RWPE1 (cell line): ENCODE data around the gene UNC5B.

Experiments used
- CTCF ChIA-PET: fragments of 350-600 bp; sonication (Branson Sonifier 250); formaldehyde crosslinking; extraction: SDS; loops from one replicate; lab custom pipeline; 2021; lab: Yijun Ruan, JAX
- POLR2A ChIA-PET: fragments of 400-600 bp; formaldehyde crosslinking; extraction: SDS; loops from one replicate; lab custom pipeline; 2020; ENCODE audit warnings: antibody characterized with exemption; ENCODE audit not compliant: low non-redundant PET; lab: Yijun Ruan, JAX
- DNase-seq: peaks from one replicate; pipeline ENCODE4 v3.0.0; 2012; ENCODE audit warnings: low spot score
- H3K27ac ChIP-seq: fragments of 450-650 bp; 2 replicates; pipeline ENCODE4 v1.5.1; 2017
- CTCF ChIP-seq: fragments of 450-650 bp; conservative IDR thresholded peaks from 2 replicates; pipeline ENCODE4 v1.5.1; 2017; ENCODE audit warnings: low read depth, mild to moderate bottlenecking

Gene UNC5B

GRCh38 chr10:71309919-71310318 is 97.5 kb downstream of the UNC5B start:
- CTCF ChIA-PET, result interaction anchor here (0.6 kb wide), 1 partner anchor 39 kb away, joined by 3 read pairs; no protein-coding TSS in a partner anchor
- H3K27ac ChIP-seq, result no peak overlapping the region

GRCh38 chr10:71312220-71312619 is 99.8 kb downstream of the UNC5B start:
- DNase-seq, result no peak
- CTCF ChIA-PET, result interaction anchor here (1.0 kb wide), 1 partner anchor 297 kb away, joined by 3 read pairs; no protein-coding TSS in a partner anchor
- POLR2A ChIA-PET, result no interaction called here
- TF ChIP-seq CTCF, result no peak
- no peak overlapping the region for H3K27ac ChIP-seq

More at GRCh38 chr10:71309919-71310318, 97.5 kb downstream of the UNC5B start:
- POLR2A ChIA-PET, result no interaction called here
- no peak for TF ChIP-seq CTCF
- DNase-seq, result no peak

DNA sequence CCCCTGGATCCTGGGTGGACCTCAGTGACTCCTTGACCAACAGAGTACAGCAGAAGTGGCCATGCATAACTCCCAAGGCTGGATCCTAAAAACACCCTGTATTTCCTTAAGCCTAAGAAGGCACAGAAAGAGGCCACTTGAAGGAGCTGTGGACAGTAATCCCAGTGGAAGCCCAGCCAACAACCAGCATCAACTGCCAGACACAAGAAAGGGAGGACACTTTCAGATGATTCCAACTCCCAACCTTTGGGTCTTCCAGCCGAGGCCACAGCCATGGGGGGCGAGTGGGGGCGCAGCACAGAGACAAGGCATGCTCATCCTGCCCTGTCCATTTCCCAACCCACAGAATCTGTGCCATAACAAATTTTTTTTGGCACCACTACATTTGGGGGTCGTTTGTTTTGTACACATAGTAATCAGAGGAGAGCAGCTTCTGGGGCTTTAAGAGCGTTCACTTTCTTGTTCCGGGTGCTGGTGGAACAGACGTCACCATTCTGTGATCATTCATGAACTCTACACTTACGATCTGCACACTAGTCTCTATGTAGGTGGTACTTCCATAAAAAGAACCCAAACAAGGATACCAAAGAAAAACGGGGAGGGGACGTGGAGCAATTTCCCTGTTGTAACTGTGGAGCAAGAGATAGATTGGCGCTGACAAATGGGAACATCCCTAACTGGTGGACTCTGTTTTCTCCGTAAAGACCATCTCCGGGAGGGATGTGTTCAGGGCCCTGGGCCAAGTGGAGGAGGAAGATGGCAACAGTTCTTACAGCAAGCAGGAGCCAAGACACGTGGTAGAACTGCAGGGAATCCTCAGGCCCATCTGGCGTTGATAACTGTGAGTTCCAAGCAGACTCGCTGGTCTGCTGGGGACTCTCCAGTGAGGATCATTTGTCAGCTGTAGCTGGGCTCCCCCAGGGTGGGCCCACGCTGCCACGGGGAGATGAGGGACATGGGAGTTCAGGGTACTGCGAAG is 100.7 kb downstream of the UNC5B start:
- ChIA-PET POLR2A (no interaction called here), CTCF (interaction anchor here (0.5 to 1.2 kb wide), 11 partner anchors 37 to 499 kb away, joined by 3 to 8 read pairs (median 3); no protein-coding TSS in a partner anchor)
- no peak for DNase-seq
- TF ChIP-seq CTCF, result no peak
- peak overlapping the region; percentile 39; the same call in 1 of the 2 replicates for H3K27ac ChIP-seq

- TF ChIP-seq CTCF, result peak; percentile 91
- peak; percentile 81 for DNase-seq
- CTCF ChIA-PET, result interaction anchor here (0.5 to 1.2 kb wide), 12 partner anchors 36 to 498 kb away, joined by 3 to 8 read pairs (median 4); no protein-coding TSS in a partner anchor
- no peak overlapping the region for H3K27ac ChIP-seq
- POLR2A ChIA-PET, result no interaction called here
Measured at GRCh38 chr10:71314028-71314693, 101.8 kb downstream of the UNC5B start.

DNA sequence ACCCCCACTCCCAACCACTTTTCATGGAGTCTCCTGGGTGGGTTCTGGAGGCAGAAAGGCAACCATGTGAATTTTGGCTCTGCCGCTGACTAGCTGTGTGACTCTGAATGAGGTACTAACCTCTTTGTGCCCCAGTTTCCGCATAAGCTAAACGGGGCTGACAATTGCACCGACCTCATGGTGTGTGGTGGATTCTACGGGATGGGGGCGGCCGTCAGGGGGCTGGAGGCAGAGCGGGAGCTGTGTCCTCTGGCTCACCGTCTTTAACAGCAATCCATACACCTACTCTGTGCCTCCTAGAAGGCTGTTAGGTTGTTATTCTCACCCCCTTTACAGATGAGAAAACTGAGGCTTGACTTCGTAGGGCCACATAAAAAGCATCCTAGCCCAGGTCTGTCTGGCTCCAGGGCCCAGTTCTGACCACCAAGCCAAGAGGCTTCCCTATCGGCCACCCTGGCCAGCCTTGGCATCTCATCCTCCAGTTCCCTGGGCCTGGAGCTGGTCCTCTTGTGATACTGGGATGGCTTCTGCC is 102.4 kb downstream of the UNC5B start:
- no peak for DNase-seq
- no peak overlapping the region for H3K27ac ChIP-seq
- CTCF ChIA-PET, result interaction anchor here (0.9 to 1.2 kb wide), 4 partner anchors 62 to 393 kb away, joined by 3 to 7 read pairs (median 4); no protein-coding TSS in a partner anchor
- no peak for TF ChIP-seq CTCF
- POLR2A ChIA-PET, result no interaction called here
